ENCODE measurements around the gene MEGF8. TPM values are rescaled to one million over a fixed set of nuclear protein-coding genes. Genes with fewer than 3 reads are reported as not detected.

MEGF8 gene
- total and polyA plus RNA-seq, 9 of the 15 experiments (the other 6 are each of a cell fraction or from before 2014, with no cell fraction given) = 0.28 to 13.1 (median 3.0) TPM

DNA sequence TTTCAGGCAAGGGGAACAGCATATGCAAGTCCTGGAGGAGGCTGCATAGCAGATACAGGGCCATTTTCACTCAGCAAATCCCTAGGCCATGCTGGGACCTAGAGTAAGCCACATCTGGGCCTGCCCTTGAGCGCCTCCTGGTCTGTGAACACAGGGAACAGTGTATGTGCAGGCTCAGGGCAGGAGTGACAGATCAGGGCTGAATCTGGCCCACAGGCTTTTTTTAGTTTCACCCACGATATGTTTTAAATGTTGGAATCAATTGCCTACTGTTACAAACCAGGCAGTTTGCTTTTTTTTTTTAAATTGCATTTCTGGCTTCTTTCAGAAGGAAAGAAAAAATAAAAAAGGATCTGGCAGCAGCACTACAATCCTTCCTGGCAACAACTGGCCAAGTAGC, 13.8 kb upstream of the MEGF8 start (continued):
- TF ChIP-seq, protein P1, sequence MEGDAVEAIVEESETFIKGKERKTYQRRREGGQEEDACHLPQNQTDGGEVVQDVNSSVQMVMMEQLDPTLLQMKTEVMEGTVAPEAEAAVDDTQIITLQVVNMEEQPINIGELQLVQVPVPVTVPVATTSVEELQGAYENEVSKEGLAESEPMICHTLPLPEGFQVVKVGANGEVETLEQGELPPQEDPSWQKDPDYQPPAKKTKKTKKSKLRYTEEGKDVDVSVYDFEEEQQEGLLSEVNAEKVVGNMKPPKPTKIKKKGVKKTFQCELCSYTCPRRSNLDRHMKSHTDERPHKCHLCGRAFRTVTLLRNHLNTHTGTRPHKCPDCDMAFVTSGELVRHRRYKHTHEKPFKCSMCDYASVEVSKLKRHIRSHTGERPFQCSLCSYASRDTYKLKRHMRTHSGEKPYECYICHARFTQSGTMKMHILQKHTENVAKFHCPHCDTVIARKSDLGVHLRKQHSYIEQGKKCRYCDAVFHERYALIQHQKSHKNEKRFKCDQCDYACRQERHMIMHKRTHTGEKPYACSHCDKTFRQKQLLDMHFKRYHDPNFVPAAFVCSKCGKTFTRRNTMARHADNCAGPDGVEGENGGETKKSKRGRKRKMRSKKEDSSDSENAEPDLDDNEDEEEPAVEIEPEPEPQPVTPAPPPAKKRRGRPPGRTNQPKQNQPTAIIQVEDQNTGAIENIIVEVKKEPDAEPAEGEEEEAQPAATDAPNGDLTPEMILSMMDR (IDR thresholded peaks at IDR 0.05 in 2 of 3, conservative IDR thresholded peaks at IDR 0.05 in 1 of 3; ENCODE audit: insufficient read depth in 2 of 3, low read depth in 1 of 3, low read length in 3 of 3) = peak; percentile 40 to 72 (median 50); a peak in 5 of 6 replicates
- TF ChIP-seq ZNF717 (CRISPR knock-in tag; IDR thresholded peaks at IDR 0.05) = no peak
- TF ChIP-seq FOXK1 (CRISPR knock-in tag; IDR thresholded peaks at IDR 0.05; ENCODE audit: borderline replicate concordance) = no peak
- no peak for TF ChIP-seq SMARCB1 (IDR thresholded peaks at IDR 0.05; ENCODE audit: insufficient read length, low read depth)
- TF ChIP-seq SETDB1 (IDR thresholded peaks at IDR 0.05; ENCODE audit: low read length) = no peak
- no peak for TF ChIP-seq ETV1 (tag; conservative IDR thresholded peaks at IDR 0.05; ENCODE audit: low read depth)

DNA sequence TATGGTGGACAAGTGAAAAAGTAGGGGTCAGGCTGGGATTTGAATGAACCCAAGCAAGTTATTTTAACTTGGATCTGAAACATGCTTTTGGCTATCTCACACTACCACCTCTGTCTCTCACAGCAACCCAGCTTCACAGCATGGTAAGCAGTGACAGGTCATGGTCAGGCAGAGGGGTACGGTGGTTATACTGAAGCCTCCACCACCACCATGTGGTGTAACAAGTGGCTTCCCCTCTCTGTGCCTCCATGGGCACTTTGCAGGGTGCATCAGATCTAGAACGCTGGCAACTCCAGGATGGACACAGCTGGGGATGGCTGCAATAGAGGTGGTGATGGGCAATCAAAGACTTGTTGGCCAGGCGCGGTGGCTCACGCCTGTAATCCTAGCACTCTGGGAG, 13.1 kb upstream of the MEGF8 start:
- FAIRE-seq = peak; percentile 66
- no peak overlapping the region for H3K4me3 ChIP-seq
- POLR2A ChIA-PET = no interaction called here
- TF ChIP-seq ZBTB12 (CRISPR knock-in tag; IDR thresholded peaks at IDR 0.05) (no peak), HIVEP1 (CRISPR knock-in tag; IDR thresholded peaks at IDR 0.05) (no peak), CSDE1 (IDR thresholded peaks at IDR 0.05) (no peak), PBX2 (CRISPR knock-in tag; IDR thresholded peaks at IDR 0.05; ENCODE audit: low read depth) (no peak), PBX2 (tag; conservative IDR thresholded peaks at IDR 0.05; ENCODE audit: low read depth) (no peak)
- TF ChIP-seq, protein P2, sequence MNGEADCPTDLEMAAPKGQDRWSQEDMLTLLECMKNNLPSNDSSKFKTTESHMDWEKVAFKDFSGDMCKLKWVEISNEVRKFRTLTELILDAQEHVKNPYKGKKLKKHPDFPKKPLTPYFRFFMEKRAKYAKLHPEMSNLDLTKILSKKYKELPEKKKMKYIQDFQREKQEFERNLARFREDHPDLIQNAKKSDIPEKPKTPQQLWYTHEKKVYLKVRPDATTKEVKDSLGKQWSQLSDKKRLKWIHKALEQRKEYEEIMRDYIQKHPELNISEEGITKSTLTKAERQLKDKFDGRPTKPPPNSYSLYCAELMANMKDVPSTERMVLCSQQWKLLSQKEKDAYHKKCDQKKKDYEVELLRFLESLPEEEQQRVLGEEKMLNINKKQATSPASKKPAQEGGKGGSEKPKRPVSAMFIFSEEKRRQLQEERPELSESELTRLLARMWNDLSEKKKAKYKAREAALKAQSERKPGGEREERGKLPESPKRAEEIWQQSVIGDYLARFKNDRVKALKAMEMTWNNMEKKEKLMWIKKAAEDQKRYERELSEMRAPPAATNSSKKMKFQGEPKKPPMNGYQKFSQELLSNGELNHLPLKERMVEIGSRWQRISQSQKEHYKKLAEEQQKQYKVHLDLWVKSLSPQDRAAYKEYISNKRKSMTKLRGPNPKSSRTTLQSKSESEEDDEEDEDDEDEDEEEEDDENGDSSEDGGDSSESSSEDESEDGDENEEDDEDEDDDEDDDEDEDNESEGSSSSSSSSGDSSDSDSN (IDR thresholded peaks at IDR 0.05; ENCODE audit: borderline replicate concordance in 1 of 2, low read depth in 2 of 2, low read length in 2 of 2) = no peak

More for the DNA sequence above, 13.1 kb upstream of the MEGF8 start:
- CTCF ChIA-PET (ENCODE audit: low intra/inter-chr PET ratio) = no interaction called here
- Histone ChIP-seq H3K9ac (ENCODE audit: insufficient read depth in 1 of 2, low read depth in 2 of 2, low read length in 2 of 2) (peak overlapping the region in 1 of 2 experiments; percentile 59; a peak in 1 of 4 replicates), H3K79me2 (ENCODE audit: control insufficient read depth, insufficient read depth, low read length) (no peaks in the 10 kb centered on the region), H3K27me3 (ENCODE audit: control insufficient read depth in 2 of 2, insufficient read depth in 2 of 2, low read length in 2 of 2) (no peaks in the 10 kb centered on the region), H3K9me3 (replicated peaks; ENCODE audit: control insufficient read depth, insufficient read depth, low read depth, low read length) (no peaks in the 10 kb centered on the region), H2AFZ (ENCODE audit: low read depth, low read length) (no peak overlapping the region), H4K20me1 (replicated peaks; ENCODE audit: control insufficient read depth, insufficient read depth, low read length) (no peaks in the 10 kb centered on the region), H3K27ac (ENCODE audit: extremely low read depth, low read depth, low read length) (no peak overlapping the region), H3K4me1 (replicated peaks in 1 of 2; ENCODE audit: control insufficient read depth in 2 of 2, insufficient read depth in 2 of 2, low read length in 2 of 2) (peaks cover 15 to 51% of the 10 kb centered on the region in 2 experiments; a peak in 3 of 5 replicates), H3K36me3 (ENCODE audit: control insufficient read depth, insufficient read depth, low read length) (no peaks in the 10 kb centered on the region), H3K4me2 (ENCODE audit: insufficient read depth, low read length) (no peak overlapping the region), H3K9me1 (ENCODE audit: control insufficient read depth, insufficient read depth, low read length) (no peaks in the 10 kb centered on the region)
- DNase-seq (ENCODE audit: extremely low read depth in 1 of 4, low spot score in 3 of 4) (no peak), ATAC-seq (no peak)
- intact Hi-C loops (cut with micrococcal nuclease) (no loop called here), in situ Hi-C loops (cut with MboI) (no loop called here)
- 89% methylated on average over 5 of the region's 5 CpGs for WGBS (ENCODE audit: insufficient coverage, low coverage, missing lambda C conversion rate)
- BruUV-seq (replicated peaks) = no TSS peak

Measured in K562 (cell line).